HCT116 (cell line): ENCODE data around the gene NIT2.

Experiments used
- EGR1 ChIP-seq: IDR thresholded peaks from 2 replicates; pipeline ENCODE4 v1.6.1; 2012; ENCODE audit warnings: low read depth
- EZH2 ChIP-seq: fragments of 200-600 bp; sonication (generic); IDR thresholded peaks from 2 replicates; pipeline ENCODE4 v1.6.1; 2017; ENCODE audit warnings: antibody characterized with exemption, mixed run types
- EZH2phosphoT487 ChIP-seq: fragments of 200-600 bp; IDR thresholded peaks from 2 replicates; pipeline ENCODE4 v1.6.1; 2018; ENCODE audit warnings: antibody characterized with exemption, borderline replicate concordance
- REST ChIP-seq: IDR thresholded peaks from 2 replicates; pipeline ENCODE4 v1.6.1; 2012; ENCODE audit warnings: low read depth
- SP1 ChIP-seq: IDR thresholded peaks from 2 replicates; pipeline ENCODE4 v1.6.1; 2012; ENCODE audit warnings: low read depth
- TF ChIP-seq, protein P1 (sequence below), 3 experiments: fragments of 200-600 bp in 1 of 3; sonication (generic) in 1 of 3; IDR thresholded peaks in 2 of 3; conservative IDR thresholded peaks in 1 of 3; 2 replicates each; pipeline ENCODE4 v1.5.1; 2012 to 2017; ENCODE audit warnings: low read depth in 2 of 3, low read length in 2 of 3, antibody characterized with exemption in 1 of 3, borderline replicate concordance in 1 of 3, control low read depth in 1 of 3, mild to moderate bottlenecking in 1 of 3, mixed read lengths in 1 of 3, mixed run types in 1 of 3, moderate library complexity in 1 of 3; ENCODE audit not compliant: insufficient read depth in 1 of 3
- TF ChIP-seq, protein P2 (sequence below): IDR thresholded peaks from 2 replicates; pipeline ENCODE4 v1.6.1; 2012
- TF ChIP-seq, protein P3 (sequence below): IDR thresholded peaks from 2 replicates; pipeline ENCODE4 v1.6.1; 2012

DNA sequence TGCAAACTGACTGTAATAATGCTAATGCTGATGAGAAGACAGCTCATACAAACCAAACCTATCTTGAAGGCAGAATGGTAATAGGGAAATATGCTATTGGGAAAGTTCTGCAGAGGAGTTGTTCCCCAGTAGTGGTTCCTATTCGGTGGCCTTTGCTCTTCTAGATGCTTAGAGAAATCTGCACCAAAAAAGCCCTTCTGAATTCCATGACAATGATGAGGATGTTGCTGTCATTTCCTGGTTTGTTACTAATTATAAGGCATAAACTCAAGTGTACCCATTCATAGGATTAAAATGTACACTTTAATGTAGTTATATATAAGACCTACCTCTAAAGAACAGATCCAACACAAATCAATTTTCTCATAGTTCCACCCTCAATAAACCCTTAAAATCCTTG is 36.2 kb downstream of the NIT2 start:
- TF ChIP-seq SP1, result no peak
- TF ChIP-seq, protein P1, sequence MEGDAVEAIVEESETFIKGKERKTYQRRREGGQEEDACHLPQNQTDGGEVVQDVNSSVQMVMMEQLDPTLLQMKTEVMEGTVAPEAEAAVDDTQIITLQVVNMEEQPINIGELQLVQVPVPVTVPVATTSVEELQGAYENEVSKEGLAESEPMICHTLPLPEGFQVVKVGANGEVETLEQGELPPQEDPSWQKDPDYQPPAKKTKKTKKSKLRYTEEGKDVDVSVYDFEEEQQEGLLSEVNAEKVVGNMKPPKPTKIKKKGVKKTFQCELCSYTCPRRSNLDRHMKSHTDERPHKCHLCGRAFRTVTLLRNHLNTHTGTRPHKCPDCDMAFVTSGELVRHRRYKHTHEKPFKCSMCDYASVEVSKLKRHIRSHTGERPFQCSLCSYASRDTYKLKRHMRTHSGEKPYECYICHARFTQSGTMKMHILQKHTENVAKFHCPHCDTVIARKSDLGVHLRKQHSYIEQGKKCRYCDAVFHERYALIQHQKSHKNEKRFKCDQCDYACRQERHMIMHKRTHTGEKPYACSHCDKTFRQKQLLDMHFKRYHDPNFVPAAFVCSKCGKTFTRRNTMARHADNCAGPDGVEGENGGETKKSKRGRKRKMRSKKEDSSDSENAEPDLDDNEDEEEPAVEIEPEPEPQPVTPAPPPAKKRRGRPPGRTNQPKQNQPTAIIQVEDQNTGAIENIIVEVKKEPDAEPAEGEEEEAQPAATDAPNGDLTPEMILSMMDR (IDR thresholded peaks at IDR 0.05 in 2 of 3, conservative IDR thresholded peaks at IDR 0.05 in 1 of 3; ENCODE audit: borderline replicate concordance in 1 of 3, insufficient read depth in 1 of 3, low read depth in 2 of 3, low read length in 2 of 3), result no peak
- TF ChIP-seq REST, result no peak
- TF ChIP-seq EGR1, result no peak
- no peak for TF ChIP-seq EZH2
- TF ChIP-seq EZH2phosphoT487, result no peak
- TF ChIP-seq, protein P2, sequence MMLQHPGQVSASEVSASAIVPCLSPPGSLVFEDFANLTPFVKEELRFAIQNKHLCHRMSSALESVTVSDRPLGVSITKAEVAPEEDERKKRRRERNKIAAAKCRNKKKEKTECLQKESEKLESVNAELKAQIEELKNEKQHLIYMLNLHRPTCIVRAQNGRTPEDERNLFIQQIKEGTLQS, result no peak
- TF ChIP-seq, protein P3, sequence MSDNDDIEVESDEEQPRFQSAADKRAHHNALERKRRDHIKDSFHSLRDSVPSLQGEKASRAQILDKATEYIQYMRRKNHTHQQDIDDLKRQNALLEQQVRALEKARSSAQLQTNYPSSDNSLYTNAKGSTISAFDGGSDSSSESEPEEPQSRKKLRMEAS, result no peak
